ENCODE data around the gene NTRK3. TPM values are rescaled to one million over a fixed set of nuclear protein-coding genes. Genes with fewer than 3 reads are reported as not detected.
A peak's percentile ranks its signal among the peaks of the same experiment; 100 is the strongest.

Gene NTRK3
- total and polyA plus RNA-seq, 8 donors = 4.1 to 9.8 (median 7.4) TPM

DNA sequence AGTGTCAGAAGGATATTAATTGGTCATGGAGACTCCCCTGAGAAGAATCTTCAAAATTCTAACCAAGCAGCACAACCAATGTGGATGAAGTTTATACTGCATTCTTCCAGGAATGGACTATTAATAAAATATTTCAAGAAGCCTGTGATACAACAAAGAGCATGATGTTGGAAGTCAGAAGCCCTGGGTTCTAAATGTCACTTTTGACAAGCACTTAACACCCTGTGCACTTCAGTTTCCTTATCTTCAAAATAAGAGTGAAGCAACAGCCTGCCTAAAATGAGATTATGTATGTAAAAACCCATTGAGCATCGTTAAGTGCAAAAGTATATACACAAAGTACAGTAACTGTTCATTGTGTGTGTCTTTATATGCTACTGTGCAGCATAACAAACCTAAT lies 369.4 kb downstream of the NTRK3 start:
- TF ChIP-seq, protein P1, sequence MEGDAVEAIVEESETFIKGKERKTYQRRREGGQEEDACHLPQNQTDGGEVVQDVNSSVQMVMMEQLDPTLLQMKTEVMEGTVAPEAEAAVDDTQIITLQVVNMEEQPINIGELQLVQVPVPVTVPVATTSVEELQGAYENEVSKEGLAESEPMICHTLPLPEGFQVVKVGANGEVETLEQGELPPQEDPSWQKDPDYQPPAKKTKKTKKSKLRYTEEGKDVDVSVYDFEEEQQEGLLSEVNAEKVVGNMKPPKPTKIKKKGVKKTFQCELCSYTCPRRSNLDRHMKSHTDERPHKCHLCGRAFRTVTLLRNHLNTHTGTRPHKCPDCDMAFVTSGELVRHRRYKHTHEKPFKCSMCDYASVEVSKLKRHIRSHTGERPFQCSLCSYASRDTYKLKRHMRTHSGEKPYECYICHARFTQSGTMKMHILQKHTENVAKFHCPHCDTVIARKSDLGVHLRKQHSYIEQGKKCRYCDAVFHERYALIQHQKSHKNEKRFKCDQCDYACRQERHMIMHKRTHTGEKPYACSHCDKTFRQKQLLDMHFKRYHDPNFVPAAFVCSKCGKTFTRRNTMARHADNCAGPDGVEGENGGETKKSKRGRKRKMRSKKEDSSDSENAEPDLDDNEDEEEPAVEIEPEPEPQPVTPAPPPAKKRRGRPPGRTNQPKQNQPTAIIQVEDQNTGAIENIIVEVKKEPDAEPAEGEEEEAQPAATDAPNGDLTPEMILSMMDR (IDR thresholded peaks at IDR 0.05) = no peak
- H3K36me3 ChIP-seq = no peaks in the 10 kb centered on the region
- H3K27ac ChIP-seq = no peak overlapping the region
- H3K4me3 ChIP-seq = no peak overlapping the region
- intact Hi-C loops (cut with DNase I) = no loop called here
- no peaks in the 10 kb centered on the region for H3K4me1 ChIP-seq
- H3K27me3 ChIP-seq = no peaks in the 10 kb centered on the region
- H3K9me3 ChIP-seq = no peaks in the 10 kb centered on the region
- DNase-seq = no peak
- ATAC-seq = no peak

DNA sequence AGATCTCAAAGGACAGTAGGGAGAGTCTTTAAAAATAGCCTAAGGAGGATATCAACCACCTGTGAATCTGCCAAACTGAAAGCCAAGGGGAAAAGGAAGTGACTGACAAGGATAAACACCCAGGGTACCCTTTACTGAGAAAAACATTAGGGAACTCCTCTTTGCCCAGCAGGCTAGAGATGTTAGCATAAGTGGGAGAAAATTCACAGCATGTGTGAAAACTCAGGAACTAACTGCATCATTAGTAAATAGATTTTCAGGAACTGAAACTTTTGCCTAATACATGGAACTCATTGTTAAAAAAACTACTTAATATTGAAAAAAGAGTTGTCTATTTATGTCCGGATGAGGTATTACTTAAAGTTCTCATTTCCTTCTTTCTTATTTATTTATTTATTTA lies 375.5 kb downstream of the NTRK3 start:
- TF ChIP-seq, protein P1 (IDR thresholded peaks at IDR 0.05) = no peak
- Histone ChIP-seq H3K27me3 (no peaks in the 10 kb centered on the region), H3K27ac (no peak overlapping the region), H3K4me3 (no peak overlapping the region), H3K4me1 (no peaks in the 10 kb centered on the region), H3K9me3 (no peaks in the 10 kb centered on the region), H3K36me3 (no peaks in the 10 kb centered on the region)
- intact Hi-C loops (cut with DNase I) = no loop called here
- ATAC-seq (no peak), DNase-seq (no peak)

DNA sequence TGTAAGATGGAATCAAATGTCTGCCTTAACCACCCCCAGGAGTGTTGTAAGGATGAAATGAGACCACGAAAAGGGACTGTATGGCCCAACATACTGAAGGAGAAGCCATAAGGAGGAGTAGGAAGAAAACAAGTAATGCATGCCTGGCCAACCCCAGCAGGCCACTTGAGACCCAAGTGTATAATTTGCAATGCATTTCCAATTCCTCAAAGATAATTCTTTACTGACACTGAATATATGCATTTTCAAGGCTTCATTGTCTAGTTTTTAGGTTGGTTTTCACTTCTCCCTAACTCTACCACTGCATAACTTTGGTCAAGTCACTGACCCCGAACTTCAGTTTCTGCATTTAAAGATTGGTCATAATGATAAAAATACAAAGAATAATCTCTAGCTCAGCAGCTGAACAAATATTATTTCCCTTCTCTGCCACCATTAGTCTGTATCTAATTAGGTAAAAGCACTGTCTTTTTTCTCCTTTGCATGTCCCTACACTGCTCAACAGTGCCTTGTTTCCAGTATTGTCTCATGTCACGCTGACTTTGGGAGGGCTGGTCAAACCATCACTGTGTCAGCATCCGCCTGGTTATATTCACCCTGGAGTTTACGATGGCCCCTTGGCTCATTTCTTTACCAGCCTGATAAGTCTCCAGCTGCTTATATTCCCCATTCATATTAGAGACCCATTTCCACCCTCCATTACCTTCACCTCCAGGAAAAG lies 378.6 kb downstream of the NTRK3 start:
- intact Hi-C loops (cut with DNase I) = no loop called here
- H3K4me1 ChIP-seq = no peaks in the 10 kb centered on the region
- H3K27ac ChIP-seq = no peak overlapping the region
- no peak overlapping the region for H3K4me3 ChIP-seq
- ATAC-seq (no peak), DNase-seq (no peak)
- H3K36me3 ChIP-seq = no peaks in the 10 kb centered on the region
- H3K27me3 ChIP-seq = no peaks in the 10 kb centered on the region
- no peaks in the 10 kb centered on the region for H3K9me3 ChIP-seq
- TF ChIP-seq, protein P1 (IDR thresholded peaks at IDR 0.05) = no peak

DNA sequence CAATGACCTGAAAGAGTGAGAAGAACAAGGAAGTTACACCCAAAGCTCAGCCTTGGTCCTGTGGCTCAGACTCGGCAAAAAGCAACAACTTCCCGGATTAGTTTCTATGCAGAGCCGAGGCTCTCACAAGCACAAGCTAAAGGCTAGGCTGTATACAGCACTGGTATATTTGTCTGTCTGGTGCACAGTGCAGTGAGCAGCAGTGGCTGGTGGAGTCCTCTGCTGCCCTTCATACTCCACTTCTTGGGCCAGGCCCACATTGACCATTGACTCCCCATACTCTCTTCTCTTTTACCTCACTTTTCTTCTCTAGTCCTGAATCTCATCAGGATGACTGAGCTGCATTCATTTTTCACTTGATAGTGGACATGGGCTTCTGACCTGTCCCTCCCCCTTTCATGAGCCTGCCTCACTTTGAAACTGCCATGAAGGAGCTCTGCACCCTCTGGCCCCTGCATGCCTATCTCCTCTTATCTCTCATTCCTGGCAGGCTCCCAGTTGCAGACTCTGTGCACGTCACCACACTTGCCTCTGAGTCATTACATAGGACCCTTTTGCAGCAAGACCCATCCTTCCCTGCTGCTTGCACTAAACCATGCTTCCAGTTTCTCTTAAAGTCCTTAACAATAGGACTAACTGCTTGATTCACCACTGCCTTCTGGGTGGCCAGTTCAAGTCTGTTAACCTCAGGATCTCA lies 379.3 kb downstream of the NTRK3 start:
- Histone ChIP-seq H3K36me3 (no peaks in the 10 kb centered on the region), H3K27me3 (no peaks in the 10 kb centered on the region), H3K27ac (no peak overlapping the region), H3K9me3 (no peaks in the 10 kb centered on the region), H3K4me1 (no peaks in the 10 kb centered on the region), H3K4me3 (no peak overlapping the region)
- DNase-seq (no peak), ATAC-seq (no peak)
- intact Hi-C loops (cut with DNase I) = no loop called here
- TF ChIP-seq, protein P1 (IDR thresholded peaks at IDR 0.05) = no peak

DNA sequence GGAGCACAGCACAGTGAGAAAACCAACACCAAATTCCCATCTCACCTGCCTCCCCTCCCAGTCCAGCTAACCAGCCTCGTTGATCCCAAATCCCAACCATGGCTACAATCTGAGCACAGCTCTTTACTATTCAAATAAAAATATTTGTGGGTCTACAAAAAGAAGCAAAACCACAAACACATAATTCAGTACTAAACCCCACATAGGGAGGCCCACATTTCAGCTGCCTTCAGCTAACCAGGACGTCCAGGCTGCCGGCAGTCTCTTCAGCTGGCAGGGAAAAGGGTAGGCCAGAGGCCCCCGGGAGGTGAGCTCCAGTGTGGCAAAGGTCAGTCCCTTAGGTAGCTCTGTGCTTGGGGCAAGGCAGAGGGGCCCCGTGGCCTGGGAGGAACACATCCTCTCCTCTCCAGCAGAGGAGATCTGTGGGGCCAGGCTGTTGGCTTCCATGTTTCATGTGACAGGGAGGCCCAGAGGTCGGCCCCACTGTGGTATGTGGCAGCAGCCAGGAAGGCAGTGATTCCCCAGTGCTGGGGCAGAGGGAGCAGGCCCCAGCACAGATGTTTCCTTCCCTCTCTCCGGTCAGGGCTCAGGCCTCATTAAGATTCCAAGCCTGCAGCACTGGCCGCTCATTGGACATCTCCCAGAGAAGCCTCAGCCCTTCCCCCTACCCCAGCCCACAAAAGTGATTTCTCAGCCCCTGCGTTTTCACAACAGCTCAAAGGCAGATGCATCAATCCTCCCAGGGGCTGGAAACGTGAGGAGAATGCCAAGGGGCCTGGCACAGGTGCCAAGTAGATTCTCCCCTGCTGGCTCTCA lies 381.4 kb downstream of the NTRK3 start:
- H3K27ac ChIP-seq = no peak overlapping the region
- TF ChIP-seq, protein P1 (IDR thresholded peaks at IDR 0.05) = no peak
- H3K9me3 ChIP-seq = no peaks in the 10 kb centered on the region
- H3K27me3 ChIP-seq = no peaks in the 10 kb centered on the region
- DNase-seq (peak in 3 of 4 donors; percentile 13 to 50 (median 35)), ATAC-seq (peak; percentile 50)
- H3K4me3 ChIP-seq = no peak overlapping the region
- no peaks in the 10 kb centered on the region for H3K36me3 ChIP-seq
- intact Hi-C loops (cut with DNase I) = no loop called here
- no peaks in the 10 kb centered on the region for H3K4me1 ChIP-seq
